Activated CD4-positive, CD25-positive, alpha-beta regulatory T cell treated with anti-CD3 and anti-CD28 coated beads, Interleukin-2, amount 50 U/mL, for 16 hours (primary cell): ENCODE results near the gene C17orf58.
"Not testable (repeated sequence)": the region's sequence is repeated elsewhere in the genome, so short reads cannot be mapped to it uniquely, and the experiment has no call there.

Source experiments
- DNase-seq: peaks from one replicate; pipeline ENCODE4 v3.0.0-alpha.2; 2020; ENCODE audit warnings: low read depth, low spot score

Gene C17orf58

GRCh38 chr17:68004201-68004600, 7.9 kb upstream of the C17orf58 start:
- DNase-seq = no peak

GRCh38 chr17:67999291-67999911, 3.1 kb upstream of the C17orf58 start:
- no peak for DNase-seq

GRCh38 chr17:67998466-67998865, 2.2 kb upstream of the C17orf58 start:
- DNase-seq = no peak

- DNase-seq = no peak
These were observed 552 bp downstream of the C17orf58 start for GRCh38 chr17:67995570-67996263.

- DNase-seq = no peak
These were observed 1.3 kb downstream of the C17orf58 start for GRCh38 chr17:67994817-67995569.

- no peak for DNase-seq
These were observed 2.3 kb downstream of the C17orf58 start for GRCh38 chr17:67993998-67994361.

GRCh38 chr17:67993153-67993997, 2.9 kb downstream of the C17orf58 start:
- DNase-seq = peak; percentile 16

- DNase-seq = no peak
These were observed 3.6 kb downstream of the C17orf58 start for GRCh38 chr17:67992548-67993152.

- no peak for DNase-seq
These were observed 5.4 kb downstream of the C17orf58 start for GRCh38 chr17:67990909-67991308.

GRCh38 chr17:67983383-67983688, 12.9 kb downstream of the C17orf58 start:
- DNase-seq = no peak

GRCh38 chr17:67982686-67983382, 13.4 kb downstream of the C17orf58 start:
- no peak for DNase-seq

GRCh38 chr17:67982034-67982640, 14.1 kb downstream of the C17orf58 start:
- no peak for DNase-seq

GRCh38 chr17:67980883-67981282, 15.4 kb downstream of the C17orf58 start:
- not testable (repeated sequence) for DNase-seq

- DNase-seq = no peak
These were observed 15.8 kb downstream of the C17orf58 start for GRCh38 chr17:67980456-67980855.

GRCh38 chr17:67976306-67976705, 20.0 kb downstream of the C17orf58 start:
- not testable (repeated sequence) for DNase-seq

GRCh38 chr17:67974598-67975066, 21.6 kb downstream of the C17orf58 start:
- no peak for DNase-seq

- no peak for DNase-seq
These were observed 22.1 kb downstream of the C17orf58 start for GRCh38 chr17:67974185-67974584.

GRCh38 chr17:67970783-67971182, 25.5 kb downstream of the C17orf58 start:
- DNase-seq = no peak

GRCh38 chr17:67963145-67963572, 33.1 kb downstream of the C17orf58 start:
- DNase-seq = peak; percentile 53

GRCh38 chr17:67962156-67962555, 34.1 kb downstream of the C17orf58 start:
- DNase-seq = not testable (repeated sequence)
